GM12872 (cell line): Measurements from ENCODE around the gene HAUS3.

Experiments
- CTCF ChIP-seq: IDR thresholded peaks from 3 replicates; pipeline ENCODE4 v1.5.1; 2011; ENCODE audit warnings: low read depth, mild to moderate bottlenecking, low read length, moderate library complexity; ENCODE audit not compliant: insufficient read depth

HAUS3 gene

GRCh38 chr4:2263926-2264321 is 22.0 kb upstream of the HAUS3 start:
- no peak for TF ChIP-seq CTCF

GRCh38 chr4:2262944-2263250 is 21.0 kb upstream of the HAUS3 start:
- no peak for TF ChIP-seq CTCF

GRCh38 chr4:2262145-2262943 is 20.4 kb upstream of the HAUS3 start:
- TF ChIP-seq CTCF: no peak

GRCh38 chr4:2261853-2262144 is 19.9 kb upstream of the HAUS3 start, which contains the start of gene MXD4:
TSS of gene MXD4 (minus strand) at chr4:2262109. CDS start at chr4:2261980, 129 bp downstream.
- no peak for TF ChIP-seq CTCF

GRCh38 chr4:2261110-2261852 is 19.4 kb upstream of the HAUS3 start:
- no peak for TF ChIP-seq CTCF

- no peak for TF ChIP-seq CTCF
Observed at GRCh38 chr4:2260344-2261109, 18.6 kb upstream of the HAUS3 start.
